IMR-90 (cell line): Measurements from ENCODE around the gene ANTXR2. TPM values are rescaled to one million over a fixed set of nuclear protein-coding genes. Genes with fewer than 3 reads are reported as not detected.

Experiments
- ATAC-seq: fragments of 200-7000 bp; cut with Tn5 transposase; 2 replicates; pipeline ENCODE4 v1.9.1; 2020; ENCODE audit warnings: low read depth, mild to moderate bottlenecking, moderate library complexity
- BruUV-seq: library from RNA; stranded (reverse); fragments of 400-500 nt; replicated peaks from 2 replicates; lab custom pipeline; 2021; lab: Mats Ljungman, UMichigan
- CTCF ChIA-PET: fragments of 300-600 bp; formaldehyde crosslinking; extraction: SDS; loops from one replicate; lab custom pipeline; 2021; ENCODE audit warnings: antibody characterized with exemption; lab: Yijun Ruan, JAX
- POLR2A ChIA-PET: fragments of 300-600 bp; sonication (Branson Sonifier 250); formaldehyde crosslinking; loops from one replicate; lab custom pipeline; 2022; ENCODE audit warnings: antibody characterized with exemption; ENCODE audit not compliant: unreplicated experiment; lab: Charles Lee
- DNase-seq: peaks from one replicate; pipeline ENCODE4 v3.0.0; 2013
- H2AFZ ChIP-seq: replicated peaks from 2 replicates; pipeline ENCODE3; 2013; ENCODE audit warnings: low read length, mild to moderate bottlenecking; ENCODE audit not compliant: poor library complexity
- H2AK5ac ChIP-seq: 2 replicates; pipeline ENCODE4 v1.6.1; 2013; ENCODE audit warnings: low read depth, low read length, inconsistent platforms
- H2AK9ac ChIP-seq: replicated peaks from 2 replicates; pipeline ENCODE3; 2013; ENCODE audit warnings: mild to moderate bottlenecking, low read depth, low read length, moderate library complexity; ENCODE audit not compliant: poor library complexity
- H2BK120ac ChIP-seq: 2 replicates; pipeline ENCODE4 v1.6.1; 2013; ENCODE audit warnings: low read depth, low read length, inconsistent platforms
- H2BK15ac ChIP-seq: 3 replicates; pipeline ENCODE4 v1.6.1; 2013; ENCODE audit warnings: low read depth, low read length, inconsistent platforms
- H2BK20ac ChIP-seq: 2 replicates; pipeline ENCODE4 v1.6.1; 2013; ENCODE audit warnings: low read depth, mild to moderate bottlenecking, inconsistent platforms, low read length, moderate library complexity
- H2BK5ac ChIP-seq: 2 replicates; pipeline ENCODE4 v1.6.1; 2013; ENCODE audit warnings: mild to moderate bottlenecking, low read depth, low read length, inconsistent platforms; ENCODE audit not compliant: poor library complexity, severe bottlenecking
- H3K14ac ChIP-seq: replicated peaks from 2 replicates; pipeline ENCODE4 v1.6.1; 2013; ENCODE audit warnings: low read depth, low read length, inconsistent platforms
- H3K18ac ChIP-seq: 2 replicates; pipeline ENCODE4 v1.6.1; 2013; ENCODE audit warnings: low read depth, low read length, control low read depth
- H3K23ac ChIP-seq: 2 replicates; pipeline ENCODE4 v1.6.1; 2013; ENCODE audit warnings: low read depth, low read length, inconsistent platforms
- H3K27ac ChIP-seq: 2 replicates; pipeline ENCODE4 v1.5.1; 2013; ENCODE audit warnings: mild to moderate bottlenecking, control low read depth, low read length; ENCODE audit not compliant: insufficient read depth
- H3K27me3 ChIP-seq: 2 replicates; pipeline ENCODE4 v1.6.1; 2013; ENCODE audit warnings: low read length; ENCODE audit not compliant: control insufficient read depth, insufficient read depth
- H3K36me3 ChIP-seq: 2 replicates; pipeline ENCODE4 v1.6.1; 2013; ENCODE audit warnings: low read length, mixed read lengths; ENCODE audit not compliant: control insufficient read depth, insufficient read depth
- H3K4ac ChIP-seq: 2 replicates; pipeline ENCODE4 v1.6.1; 2013; ENCODE audit warnings: low read depth, low read length, inconsistent platforms
- H3K4me1 ChIP-seq: 2 replicates; pipeline ENCODE4 v1.6.1; 2013; ENCODE audit warnings: low read length, mixed read lengths; ENCODE audit not compliant: control insufficient read depth, insufficient read depth
- H3K4me2 ChIP-seq: 2 replicates; pipeline ENCODE4 v1.6.1; 2013; ENCODE audit warnings: low read depth, mild to moderate bottlenecking, control low read depth, low read length, moderate library complexity
- H3K4me3 ChIP-seq: 2 replicates; pipeline ENCODE4 v1.5.1; 2013; ENCODE audit warnings: low read depth, mild to moderate bottlenecking, control low read depth, low read length, moderate library complexity; ENCODE audit not compliant: insufficient read depth
- H3K56ac ChIP-seq: 2 replicates; pipeline ENCODE4 v1.6.1; 2013; ENCODE audit warnings: low read length, inconsistent platforms; ENCODE audit not compliant: insufficient read depth; ENCODE audit errors: extremely low read depth
- H3K79me1 ChIP-seq, 2 experiments: 2 replicates each; pipeline ENCODE4 v1.6.1; 2013; ENCODE audit warnings: low read length in 2 of 2, inconsistent platforms in 1 of 2, low read depth in 1 of 2
- H3K9ac ChIP-seq: 2 replicates; pipeline ENCODE4 v1.6.1; 2013; ENCODE audit warnings: low read depth, low read length, control low read depth
- H3K9me1 ChIP-seq: 2 replicates; pipeline ENCODE4 v1.6.1; 2013; ENCODE audit warnings: low read length, inconsistent platforms; ENCODE audit not compliant: insufficient read depth
- H3K9me3 ChIP-seq: 2 replicates; pipeline ENCODE4 v1.6.1; 2013; ENCODE audit warnings: low read length; ENCODE audit not compliant: control insufficient read depth, insufficient read depth
- H4K20me1 ChIP-seq: 2 replicates; pipeline ENCODE4 v1.6.1; 2013; ENCODE audit warnings: low read length, inconsistent platforms; ENCODE audit not compliant: insufficient read depth
- H4K5ac ChIP-seq: 2 replicates; pipeline ENCODE4 v1.6.1; 2013; ENCODE audit warnings: mild to moderate bottlenecking, low read depth, low read length, control low read depth
- H4K8ac ChIP-seq, 2 experiments: 2 replicates each; pipeline ENCODE4 v1.6.1; 2013; ENCODE audit warnings: low read depth in 2 of 2, low read length in 2 of 2, control low read depth in 1 of 2, inconsistent platforms in 1 of 2
- H4K91ac ChIP-seq: 2 replicates; pipeline ENCODE4 v1.6.1; 2013; ENCODE audit warnings: low read depth, low read length, inconsistent platforms; ENCODE audit not compliant: insufficient read depth
- CEBPB ChIP-seq: IDR thresholded peaks from 2 replicates; pipeline ENCODE4 v1.6.1; 2012; ENCODE audit warnings: low read depth, low read length, improper control_type of control experiment
- CHD1 ChIP-seq: IDR thresholded peaks from 2 replicates; pipeline ENCODE4 v1.6.1; 2012; ENCODE audit warnings: low read depth, low read length, improper control_type of control experiment
- FOS ChIP-seq: fragments of 150-350 bp; IDR thresholded peaks from 2 replicates; pipeline ENCODE4 v1.6.1; 2016; ENCODE audit warnings: low read depth, low read length
- MAFK ChIP-seq: IDR thresholded peaks from 2 replicates; pipeline ENCODE4 v1.6.1; 2012; ENCODE audit warnings: low read depth, low read length, improper control_type of control experiment
- MXI1 ChIP-seq: IDR thresholded peaks from 2 replicates; pipeline ENCODE4 v1.6.1; 2012; ENCODE audit warnings: low read depth, mild to moderate bottlenecking, low read length, moderate library complexity, borderline replicate concordance
- NFE2L2 ChIP-seq: fragments of 150-350 bp; IDR thresholded peaks from 2 replicates; pipeline ENCODE4 v1.6.1; 2016; ENCODE audit warnings: low read depth, mild to moderate bottlenecking, low read length
- RFX5 ChIP-seq: IDR thresholded peaks from 2 replicates; pipeline ENCODE4 v1.8.0; 2012; ENCODE audit warnings: low read depth, mild to moderate bottlenecking, low read length, moderate library complexity
- USF2 ChIP-seq: fragments of 150-350 bp; IDR thresholded peaks from 2 replicates; pipeline ENCODE4 v1.6.1; 2017; ENCODE audit warnings: mild to moderate bottlenecking, antibody characterized with exemption, low read length, low read depth
- dilution Hi-C: fragments of 300-500 bp; cut with HindIII; formaldehyde crosslinking; loops from one replicate; pipeline ENCODE4 v1.14.3; 2018; ENCODE audit warnings: low sequenced_read_pairs; ENCODE audit not compliant: unreplicated experiment
- in situ Hi-C: fragments of 300-500 bp; cut with MboI; formaldehyde crosslinking; loops from 3 replicates; pipeline ENCODE4 v1.14.3; 2019; ENCODE audit warnings: low sequenced_read_pairs, inconsistent platforms, mixed read lengths
- intact Hi-C: fragments of 100-400 bp; cut with micrococcal nuclease; formaldehyde crosslinking; loops from 2 replicates; pipeline ENCODE4 v1.10.0; 2022
- polyA plus RNA-seq, 3 experiments: library from polyadenylated mRNA; depleted of rRNA; stranded (reverse); fragments of >200 nt; gene quantifications; 2 replicates each; pipeline ENCODE4 v1.2.3, GENCODE V29; 2012; ENCODE audit warnings: low replicate concordance in 1 of 3
- total RNA-seq: library from RNA; depleted of rRNA; stranded (reverse); fragments of >200 nt; gene quantifications from 2 replicates; pipeline ENCODE4 v1.2.3, GENCODE V29; 2012

ANTXR2 gene
- total and polyA plus RNA-seq, 2 of the 4 experiments (the other 2 are of a cell fraction), result 46.8 to 88.5 TPM

- TF ChIP-seq CEBPB (no peak), NFE2L2 (no peak), MXI1 (no peak), MAFK (no peak), RFX5 (no peak), FOS (no peak), CHD1 (no peak), USF2 (no peak)
- no TSS peak for BruUV-seq
- Histone ChIP-seq H2BK120ac (no peak overlapping the region), H2AK5ac (no peak overlapping the region), H3K4me1 (peaks cover 2% of the 10 kb centered on the region; the same call in 1 of the 2 replicates), H4K5ac (no peak overlapping the region; the same call in 1 of the 2 replicates), H3K36me3 (no peaks in the 10 kb centered on the region), H3K4me2 (peak overlapping the region; percentile 27; the same call in 1 of the 2 replicates), H2AFZ (no peak overlapping the region), H3K27ac (no peak overlapping the region), H4K8ac (no peak overlapping the region), H3K14ac (peak overlapping the region; percentile 50; the same call in 1 of the 2 replicates), H2BK5ac (no peak overlapping the region), H3K4me3 (no peak overlapping the region), H3K27me3 (no peaks in the 10 kb centered on the region), H2BK15ac (no peak overlapping the region), H3K56ac (no peak overlapping the region), H3K79me1 (peaks cover 0 to 3% of the 10 kb centered on the region in 2 experiments; a peak in 1 of 4 replicates), H3K18ac (no peak overlapping the region; the same call in 1 of the 2 replicates), H2BK20ac (no peak overlapping the region), H3K9me3 (no peaks in the 10 kb centered on the region), H2AK9ac (no peak overlapping the region), H4K20me1 (no peaks in the 10 kb centered on the region), H3K23ac (0 out of 2 replicates have a peak overlapping the region, but pooled peaks have one; percentile 45), H4K91ac (no peak overlapping the region), H3K9ac (no peak overlapping the region), H3K9me1 (no peaks in the 10 kb centered on the region), H3K4ac (no peak overlapping the region; the same call in 1 of the 2 replicates)
- POLR2A ChIA-PET, result no interaction called here
- dilution Hi-C loops (no loop called here), in situ Hi-C loops (no loop called here), intact Hi-C loops (loop anchor here (10.0 kb wide), 1 partner anchor 222 kb away; no protein-coding TSS in a partner anchor)
- ATAC-seq (no peak), DNase-seq (no peak)
- CTCF ChIA-PET, result no interaction called here
Measured at GRCh38 chr4:80076681-80077080, 3.7 kb upstream of the ANTXR2 start.
